ES-I3 (cell line): ENCODE measurements around the gene PCDHA12.
"Not testable (repeated sequence)": the region's sequence is repeated elsewhere in the genome, so short reads cannot be mapped to it uniquely, and the experiment has no call there.

Experiments used
- H3K36me3 ChIP-seq: 2 replicates; pipeline ENCODE4 v1.6.1; 2013; ENCODE audit warnings: mild to moderate bottlenecking, low read length, control low read depth, moderate library complexity; ENCODE audit not compliant: insufficient read depth
- H3K4me1 ChIP-seq: 2 replicates; pipeline ENCODE4 v1.6.1; 2013; ENCODE audit warnings: mild to moderate bottlenecking, control low read depth, low read length; ENCODE audit not compliant: insufficient read depth
- H3K9ac ChIP-seq: 2 replicates; pipeline ENCODE4 v1.6.1; 2013; ENCODE audit warnings: low read depth, mild to moderate bottlenecking, low read length, moderate library complexity
- H3K9me3 ChIP-seq: 2 replicates; pipeline ENCODE4 v1.6.1; 2013; ENCODE audit warnings: mild to moderate bottlenecking, low read length, moderate library complexity; ENCODE audit not compliant: control insufficient read depth, insufficient read depth

The PCDHA12 gene

GRCh38 chr5:140848139-140849102 is 26.7 kb upstream of the PCDHA12 start, which contains the start of gene PCDHA9:
PCDHA9 (plus strand) TSS chr5:140848382; CDS start chr5:140848496, 114 bp downstream.
- H3K4me1 ChIP-seq = not testable (repeated sequence)

DNA sequence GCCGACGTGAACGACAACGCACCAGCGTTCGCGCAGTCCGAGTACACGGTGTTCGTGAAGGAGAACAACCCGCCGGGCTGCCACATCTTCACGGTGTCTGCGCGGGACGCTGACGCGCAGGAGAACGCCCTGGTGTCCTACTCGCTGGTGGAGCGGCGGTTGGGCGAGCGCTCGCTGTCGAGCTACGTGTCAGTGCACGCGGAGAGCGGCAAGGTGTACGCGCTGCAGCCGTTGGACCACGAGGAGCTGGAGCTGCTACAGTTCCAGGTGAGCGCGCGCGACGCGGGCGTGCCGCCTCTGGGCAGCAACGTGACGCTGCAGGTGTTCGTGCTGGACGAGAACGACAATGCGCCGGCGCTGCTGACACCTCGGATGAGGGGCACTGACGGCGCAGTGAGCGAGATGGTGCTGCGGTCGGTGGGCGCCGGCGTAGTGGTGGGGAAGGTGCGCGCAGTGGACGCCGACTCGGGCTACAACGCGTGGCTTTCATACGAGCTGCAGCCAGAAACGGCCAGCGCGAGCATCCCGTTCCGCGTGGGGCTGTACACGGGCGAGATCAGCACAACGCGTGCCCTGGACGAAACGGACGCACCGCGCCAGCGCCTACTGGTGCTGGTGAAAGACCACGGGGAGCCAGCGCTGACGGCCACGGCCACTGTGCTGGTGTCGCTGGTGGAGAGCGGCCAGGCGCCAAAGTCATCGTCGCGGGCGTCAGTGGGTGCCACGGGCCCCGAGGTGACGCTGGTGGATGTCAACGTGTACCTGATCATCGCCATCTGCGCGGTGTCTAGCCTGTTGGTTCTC is 25.1 kb upstream of the PCDHA12 start:
- H3K9me3 ChIP-seq, H3K9ac ChIP-seq, H3K4me1 ChIP-seq, H3K36me3 ChIP-seq: not testable (repeated sequence)

More at GRCh38 chr5:140848139-140849102, 26.7 kb upstream of the PCDHA12 start, which contains the start of gene PCDHA9:
- H3K36me3 ChIP-seq, H3K9me3 ChIP-seq, H3K9ac ChIP-seq: not testable (repeated sequence)

- H3K9ac ChIP-seq = peak within 1 kb of the TSS; percentile 92
- no peaks in the 10 kb centered on the region; the same call in 1 of the 2 replicates for H3K9me3 ChIP-seq
- H3K4me1 ChIP-seq = no peaks in the 10 kb centered on the region
These were observed 19.1 kb upstream of the PCDHA12 start, which contains the start of gene PCDHA10 for GRCh38 chr5:140855772-140856674. PCDHA10 (plus strand) TSS chr5:140855897; CDS start chr5:140856049, 152 bp downstream.

DNA sequence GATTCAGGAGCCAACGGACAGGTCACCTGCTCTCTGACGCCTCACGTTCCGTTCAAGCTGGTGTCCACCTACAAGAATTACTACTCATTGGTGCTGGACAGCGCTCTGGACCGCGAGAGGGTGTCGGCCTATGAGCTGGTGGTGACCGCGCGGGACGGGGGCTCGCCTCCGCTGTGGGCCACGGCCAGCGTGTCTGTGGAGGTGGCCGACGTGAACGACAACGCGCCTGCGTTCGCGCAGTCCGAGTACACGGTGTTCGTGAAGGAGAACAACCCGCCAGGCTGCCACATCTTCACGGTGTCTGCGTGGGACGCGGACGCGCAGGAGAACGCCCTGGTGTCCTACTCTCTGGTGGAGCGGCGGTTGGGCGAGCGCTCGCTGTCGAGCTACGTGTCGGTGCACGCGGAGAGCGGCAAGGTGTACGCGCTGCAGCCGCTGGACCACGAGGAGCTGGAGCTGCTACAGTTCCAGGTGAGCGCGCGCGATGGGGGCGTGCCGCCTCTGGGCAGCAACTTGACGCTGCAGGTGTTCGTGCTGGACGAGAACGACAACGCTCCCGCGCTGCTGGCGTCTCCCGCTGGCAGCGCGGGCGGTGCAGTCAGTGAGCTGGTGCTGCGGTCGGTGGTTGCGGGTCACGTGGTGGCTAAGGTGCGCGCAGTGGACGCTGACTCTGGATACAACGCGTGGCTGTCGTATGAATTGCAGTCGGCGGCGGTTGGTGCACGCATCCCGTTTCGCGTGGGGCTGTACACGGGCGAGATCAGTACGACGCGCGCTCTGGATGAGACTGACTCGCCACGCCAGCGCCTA is 17.7 kb upstream of the PCDHA12 start:
- H3K9me3 ChIP-seq = peaks cover 3% of the 10 kb centered on the region; the same call in 1 of the 2 replicates

More at GRCh38 chr5:140855772-140856674, 19.1 kb upstream of the PCDHA12 start, which contains the start of gene PCDHA10:
- no peaks in the 10 kb centered on the region for H3K36me3 ChIP-seq

DNA sequence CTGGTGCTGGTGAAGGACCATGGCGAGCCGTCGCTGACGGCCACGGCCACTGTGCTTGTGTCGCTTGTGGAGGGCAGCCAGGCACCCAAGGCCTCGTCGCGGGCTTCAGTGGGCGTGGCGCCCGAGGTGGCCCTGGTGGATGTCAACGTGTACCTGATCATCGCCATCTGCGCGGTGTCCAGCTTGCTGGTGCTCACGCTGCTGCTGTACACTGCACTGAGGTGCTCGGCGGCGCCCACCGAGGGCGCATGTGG is 17.2 kb upstream of the PCDHA12 start:
- no peaks in the 10 kb centered on the region for H3K4me1 ChIP-seq
- no peak overlapping the region for H3K9ac ChIP-seq
- H3K36me3 ChIP-seq = no peaks in the 10 kb centered on the region; the same call in 1 of the 2 replicates
- H3K9me3 ChIP-seq = peaks cover 3% of the 10 kb centered on the region; the same call in 1 of the 2 replicates

More for the DNA sequence above, 17.7 kb upstream of the PCDHA12 start:
- no peaks in the 10 kb centered on the region for H3K4me1 ChIP-seq
- no peaks in the 10 kb centered on the region for H3K36me3 ChIP-seq
- no peak overlapping the region for H3K9ac ChIP-seq

GRCh38 chr5:140862441-140863295 is 12.4 kb upstream of the PCDHA12 start:
- Histone ChIP-seq H3K4me1 (no peaks in the 10 kb centered on the region), H3K36me3 (no peaks in the 10 kb centered on the region; the same call in 1 of the 2 replicates), H3K9me3 (peaks cover 3% of the 10 kb centered on the region; the same call in 1 of the 2 replicates), H3K9ac (no peak overlapping the region)

- Histone ChIP-seq H3K9ac (peak within 1 kb of the TSS; percentile 56), H3K4me1 (no peaks in the 10 kb centered on the region), H3K36me3 (no peaks in the 10 kb centered on the region), H3K9me3 (no peaks in the 10 kb centered on the region)
These were observed 6.2 kb upstream of the PCDHA12 start, which contains the start of gene PCDHA11 for GRCh38 chr5:140868721-140869554. PCDHA11 (plus strand) TSS chr5:140868957; CDS start chr5:140869104, 147 bp downstream.

GRCh38 chr5:140869555-140869886 is 5.6 kb upstream of the PCDHA12 start:
- H3K9ac ChIP-seq = peak overlapping the region; percentile 56; the same call in 1 of the 2 replicates
- H3K9me3 ChIP-seq = no peaks in the 10 kb centered on the region
- H3K4me1 ChIP-seq = no peaks in the 10 kb centered on the region
- H3K36me3 ChIP-seq = no peaks in the 10 kb centered on the region

DNA sequence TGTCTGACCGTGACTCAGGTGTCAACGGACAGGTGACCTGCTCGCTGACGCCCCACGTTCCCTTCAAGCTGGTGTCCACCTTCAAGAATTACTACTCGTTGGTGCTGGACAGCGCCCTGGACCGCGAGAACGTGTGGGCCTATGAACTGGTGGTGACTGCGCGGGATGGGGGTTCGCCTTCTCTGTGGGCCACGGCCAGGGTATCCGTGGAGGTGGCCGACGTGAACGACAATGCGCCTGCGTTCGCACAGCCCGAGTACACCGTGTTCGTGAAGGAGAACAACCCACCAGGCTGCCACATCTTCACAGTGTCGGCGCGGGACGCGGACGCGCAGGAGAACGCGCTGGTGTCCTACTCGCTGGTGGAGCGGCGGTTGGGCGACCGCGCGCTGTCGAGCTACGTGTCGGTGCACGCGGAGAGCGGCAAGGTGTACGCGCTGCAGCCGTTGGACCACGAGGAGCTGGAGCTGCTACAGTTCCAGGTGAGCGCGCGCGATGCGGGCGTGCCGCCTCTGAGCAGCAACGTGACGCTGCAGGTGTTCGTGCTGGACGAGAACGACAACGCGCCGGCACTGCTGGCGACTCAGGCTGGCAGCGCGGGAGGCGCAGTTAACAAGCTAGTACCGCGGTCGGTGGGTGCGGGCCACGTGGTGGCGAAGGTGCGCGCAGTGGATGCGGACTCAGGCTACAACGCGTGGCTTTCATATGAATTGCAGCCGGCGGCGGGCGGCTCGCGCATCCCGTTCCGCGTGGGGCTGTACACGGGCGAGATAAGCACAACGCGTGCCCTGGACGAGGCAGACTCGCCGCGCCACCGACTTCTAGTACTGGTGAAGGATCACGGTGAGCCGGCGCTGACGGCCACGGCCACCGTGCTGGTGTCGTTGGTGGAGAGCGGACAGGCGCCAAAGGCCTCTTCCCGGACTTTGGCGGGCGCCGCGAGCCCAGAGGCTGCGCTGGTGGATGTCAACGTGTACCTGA is 4.6 kb upstream of the PCDHA12 start:
- H3K9me3 ChIP-seq = no peaks in the 10 kb centered on the region
- H3K36me3 ChIP-seq = no peaks in the 10 kb centered on the region
- H3K4me1 ChIP-seq = no peaks in the 10 kb centered on the region
- no peak overlapping the region for H3K9ac ChIP-seq

GRCh38 chr5:140876541-140877261 is 1.6 kb downstream of the PCDHA12 start:
- not testable (repeated sequence) for H3K9ac ChIP-seq, H3K9me3 ChIP-seq, H3K4me1 ChIP-seq, H3K36me3 ChIP-seq

DNA sequence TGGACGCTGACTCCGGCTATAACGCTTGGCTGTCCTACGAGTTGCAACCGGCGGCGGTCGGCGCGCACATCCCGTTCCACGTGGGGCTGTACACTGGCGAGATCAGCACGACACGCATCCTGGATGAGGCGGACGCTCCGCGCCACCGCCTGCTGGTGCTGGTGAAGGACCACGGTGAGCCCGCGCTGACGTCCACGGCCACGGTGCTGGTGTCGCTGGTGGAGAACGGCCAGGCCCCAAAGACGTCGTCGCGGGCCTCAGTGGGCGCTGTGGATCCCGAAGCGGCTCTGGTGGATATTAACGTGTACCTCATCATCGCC is 2.1 kb downstream of the PCDHA12 start:
- no peak overlapping the region for H3K9ac ChIP-seq
- no peaks in the 10 kb centered on the region for H3K9me3 ChIP-seq
- no peaks in the 10 kb centered on the region for H3K36me3 ChIP-seq
- H3K4me1 ChIP-seq = no peaks in the 10 kb centered on the region
